Esophagus muscularis mucosa (tissue), 3 donors: ENCODE results near the gene NOBOX.

ENCODE experiments used
- CTCF ChIP-seq, 3 experiments: fragments of 200-600 bp in 2 of 3; fragments of 450-650 bp in 1 of 3; sonication (generic) in 2 of 3; IDR thresholded peaks; one replicate each; pipeline ENCODE4 v1.5.1; 2017 to 2019; ENCODE audit warnings: antibody characterized with exemption in 3 of 3, mild to moderate bottlenecking in 2 of 3, moderate library complexity in 1 of 3
- POLR2A ChIP-seq: fragments of 450-650 bp; IDR thresholded peaks from one replicate; pipeline ENCODE4 v1.6.1; 2017; ENCODE audit warnings: antibody characterized with exemption, moderate library complexity, mild to moderate bottlenecking, low read depth
- POLR2AphosphoS5 ChIP-seq, 2 donors: sonication (generic); formaldehyde crosslinking; IDR thresholded peaks; one replicate each; pipeline ENCODE4 v1.6.1; 2017; ENCODE audit warnings: antibody characterized with exemption in 2 of 2

- no peak for TF ChIP-seq CTCF (IDR thresholded peaks at IDR 0.05)
- no peak for TF ChIP-seq POLR2A
- no peak for TF ChIP-seq POLR2AphosphoS5 (IDR thresholded peaks at IDR 0.05)
Observed at GRCh38 chr7:144391014-144391413, 12.5 kb downstream of the NOBOX start.
